HEK293 (cell line): ENCODE measurements around the gene DCBLD2.

Experiments
- CTCF ChIA-PET: fragments of 350-600 bp; formaldehyde crosslinking; extraction: SDS; loops from one replicate; lab custom pipeline; 2021; ENCODE audit warnings: antibody characterized with exemption; lab: Yijun Ruan, JAX
- POLR2A ChIA-PET: fragments of 300-600 bp; formaldehyde crosslinking; extraction: SDS; loops from one replicate; lab custom pipeline; 2020; ENCODE audit warnings: antibody characterized with exemption, inconsistent platforms; lab: Yijun Ruan, JAX
- H3K27ac ChIP-seq: fragments of 200-500 bp; sonication (Bioruptor generic); 2 replicates; pipeline ENCODE4 v1.5.1; 2014; ENCODE audit warnings: low read depth, low read length, control low read depth, inconsistent platforms; ENCODE audit errors: extremely low read depth
- H3K36me3 ChIP-seq, 2 experiments: fragments of 200-500 bp in 1 of 2; sonication (Bioruptor generic) in 1 of 2; 1 replicate in 1 of 2; 2 replicates in 1 of 2; pipeline ENCODE4 v1.5.1; 2014 to 2017; ENCODE audit warnings: inconsistent platforms in 2 of 2, low read length in 2 of 2; ENCODE audit not compliant: control insufficient read depth in 2 of 2, insufficient read depth in 1 of 2
- H3K4me1 ChIP-seq: fragments of 200-500 bp; sonication (Bioruptor generic); 2 replicates; pipeline ENCODE4 v1.5.1; 2014; ENCODE audit warnings: mild to moderate bottlenecking, low read length, inconsistent platforms; ENCODE audit not compliant: control insufficient read depth, insufficient read depth
- H3K4me3 ChIP-seq: 2 replicates; pipeline ENCODE4 v1.5.1; 2011; ENCODE audit warnings: low read depth, mild to moderate bottlenecking, control low read depth, low read length, moderate library complexity
- H3K9me3 ChIP-seq: fragments of 200-500 bp; sonication (Bioruptor generic); 2 replicates; pipeline ENCODE4 v1.5.1; 2014; ENCODE audit warnings: low read depth, low read length, inconsistent platforms; ENCODE audit not compliant: control insufficient read depth, insufficient read depth
- GLIS1 ChIP-seq: fragments of 450-650 bp; formaldehyde crosslinking; IDR thresholded peaks from 2 replicates; pipeline ENCODE4 v1.5.1; 2016; ENCODE audit warnings: missing biosample characterization, missing genetic modification characterization
- HOXC10 ChIP-seq: sonication (generic); formaldehyde crosslinking; IDR thresholded peaks from 2 replicates; pipeline ENCODE4 v1.8.1; 2023; ENCODE audit warnings: mild to moderate bottlenecking, missing genetic modification reagents
- IKZF3 ChIP-seq: fragments of 450-650 bp; IDR thresholded peaks from 2 replicates; pipeline ENCODE4 v1.5.0; 2018; ENCODE audit warnings: missing biosample characterization, mild to moderate bottlenecking, missing genetic modification characterization, moderate library complexity
- INSM2 ChIP-seq: fragments of 450-650 bp; formaldehyde crosslinking; IDR thresholded peaks from 2 replicates; pipeline ENCODE4 v1.5.1; 2016; ENCODE audit warnings: missing biosample characterization, missing genetic modification characterization
- KLF16 ChIP-seq: fragments of 450-650 bp; formaldehyde crosslinking; IDR thresholded peaks from 2 replicates; pipeline ENCODE4 v1.5.1; 2017; ENCODE audit warnings: missing biosample characterization, missing genetic modification characterization
- OVOL3 ChIP-seq: fragments of 450-650 bp; formaldehyde crosslinking; IDR thresholded peaks from 2 replicates; pipeline ENCODE4 v1.5.1; 2016; ENCODE audit warnings: missing biosample characterization, missing genetic modification characterization
- PRDM1 ChIP-seq: fragments of 450-650 bp; formaldehyde crosslinking; IDR thresholded peaks from 2 replicates; pipeline ENCODE4; 2016; ENCODE audit warnings: missing biosample characterization, missing genetic modification characterization
- PRDM10 ChIP-seq: fragments of 450-650 bp; formaldehyde crosslinking; IDR thresholded peaks from 2 replicates; pipeline ENCODE4 v1.5.1; 2016; ENCODE audit warnings: missing biosample characterization, missing genetic modification characterization
- REST ChIP-seq: fragments of 450-650 bp; formaldehyde crosslinking; IDR thresholded peaks from 2 replicates; pipeline ENCODE4 v1.5.1; 2016; ENCODE audit warnings: missing biosample characterization, missing genetic modification characterization
- SP3 ChIP-seq: fragments of 450-650 bp; formaldehyde crosslinking; IDR thresholded peaks from 2 replicates; pipeline ENCODE4 v1.5.1; 2016; ENCODE audit warnings: missing biosample characterization, missing genetic modification characterization
- TCF7L2 ChIP-seq: IDR thresholded peaks from 2 replicates; pipeline ENCODE4 v1.6.1; 2011; ENCODE audit warnings: low read depth, mild to moderate bottlenecking, inconsistent platforms, low read length, moderate library complexity, borderline replicate concordance
- TSHZ1 ChIP-seq: fragments of 450-650 bp; formaldehyde crosslinking; IDR thresholded peaks from 2 replicates; pipeline ENCODE4 v1.5.1; 2016; ENCODE audit warnings: missing biosample characterization, missing genetic modification characterization, borderline replicate concordance
- ZFHX2 ChIP-seq: fragments of 450-650 bp; formaldehyde crosslinking; conservative IDR thresholded peaks from 2 replicates; pipeline ENCODE4 v1.5.1; 2016; ENCODE audit warnings: missing biosample characterization, missing genetic modification characterization
- ZNF140 ChIP-seq: fragments of 450-650 bp; formaldehyde crosslinking; IDR thresholded peaks from 2 replicates; pipeline ENCODE4 v1.5.1; 2016; ENCODE audit warnings: missing biosample characterization, missing genetic modification characterization
- ZNF239 ChIP-seq: fragments of 450-650 bp; formaldehyde crosslinking; IDR thresholded peaks from 2 replicates; pipeline ENCODE4 v1.5.1; 2016; ENCODE audit warnings: missing biosample characterization, missing genetic modification characterization
- ZNF292 ChIP-seq: fragments of 450-650 bp; formaldehyde crosslinking; IDR thresholded peaks from 2 replicates; pipeline ENCODE4 v1.5.1; 2016; ENCODE audit warnings: low read depth, missing biosample characterization, missing genetic modification characterization, borderline replicate concordance
- ZNF548 ChIP-seq: fragments of 450-650 bp; formaldehyde crosslinking; IDR thresholded peaks from 2 replicates; pipeline ENCODE4 v1.5.1; 2016; ENCODE audit warnings: missing biosample characterization, missing genetic modification characterization
- ZNF585B ChIP-seq: fragments of 450-650 bp; formaldehyde crosslinking; IDR thresholded peaks from 2 replicates; pipeline ENCODE4 v1.5.1; 2016; ENCODE audit warnings: missing biosample characterization, missing genetic modification characterization
- ZNF621 ChIP-seq: fragments of 450-650 bp; formaldehyde crosslinking; IDR thresholded peaks from 2 replicates; pipeline ENCODE4 v1.5.1; 2017; ENCODE audit warnings: missing biosample characterization, missing genetic modification characterization
- ZNF624 ChIP-seq: fragments of 450-650 bp; formaldehyde crosslinking; IDR thresholded peaks from 2 replicates; pipeline ENCODE4 v1.5.1; 2017; ENCODE audit warnings: missing biosample characterization, missing genetic modification characterization
- ZNF626 ChIP-seq: fragments of 450-650 bp; sonication (Bioruptor Pico); formaldehyde crosslinking; IDR thresholded peaks from 2 replicates; pipeline ENCODE4 v1.5.1; 2018; ENCODE audit warnings: missing biosample characterization, missing genetic modification characterization, inconsistent platforms
- ZNF654 ChIP-seq: fragments of 450-650 bp; formaldehyde crosslinking; IDR thresholded peaks from 2 replicates; pipeline ENCODE4 v1.5.1; 2016; ENCODE audit warnings: low read depth, missing biosample characterization, missing genetic modification characterization
- ZNF701 ChIP-seq: fragments of 450-650 bp; formaldehyde crosslinking; IDR thresholded peaks from 2 replicates; pipeline ENCODE4 v1.5.1; 2016; ENCODE audit warnings: missing biosample characterization, missing genetic modification characterization
- ZNF791 ChIP-seq: fragments of 450-650 bp; formaldehyde crosslinking; IDR thresholded peaks from 2 replicates; pipeline ENCODE4 v1.5.1; 2016; ENCODE audit warnings: missing biosample characterization, missing genetic modification characterization
- ZNF792 ChIP-seq: fragments of 450-650 bp; formaldehyde crosslinking; IDR thresholded peaks from 2 replicates; pipeline ENCODE4 v1.5.1; 2016; ENCODE audit warnings: missing biosample characterization, missing genetic modification characterization

The DCBLD2 gene

GRCh38 chr3:98778383-98778782, 123.1 kb downstream of the DCBLD2 start:
- CTCF ChIA-PET = interaction anchor here (0.7 to 1.4 kb wide), 2 partner anchors 8 to 182 kb away, joined by 3 to 5 read pairs; no protein-coding TSS in a partner anchor
- H3K9me3 ChIP-seq = no peaks in the 10 kb centered on the region
- no peaks in the 10 kb centered on the region for H3K4me1 ChIP-seq
- H3K27ac ChIP-seq = no peak overlapping the region
- peaks cover 0 to 39% of the 10 kb centered on the region in 2 experiments; a peak in 1 of 3 replicates for H3K36me3 ChIP-seq
- POLR2A ChIA-PET = no interaction called here
- TF ChIP-seq ZNF654 (tag by site-specific recombination) (no peak), TSHZ1 (tag by site-specific recombination) (no peak), GLIS1 (no peak), ZNF548 (tag by site-specific recombination) (no peak), ZNF585B (tag by site-specific recombination) (no peak), ZNF701 (tag by site-specific recombination) (no peak), ZNF626 (tag by site-specific recombination) (no peak), ZNF624 (tag by site-specific recombination) (no peak), ZNF140 (tag by site-specific recombination) (no peak), REST (tag by site-specific recombination) (no peak), ZFHX2 (tag by site-specific recombination) (no peak)
- no peak overlapping the region for H3K4me3 ChIP-seq

GRCh38 chr3:98777801-98778220, 123.7 kb downstream of the DCBLD2 start:
- H3K4me3 ChIP-seq = no peak overlapping the region
- H3K27ac ChIP-seq = no peak overlapping the region
- peaks cover 0 to 39% of the 10 kb centered on the region in 2 experiments; a peak in 1 of 3 replicates for H3K36me3 ChIP-seq
- CTCF ChIA-PET = interaction anchor here (0.7 to 1.4 kb wide), 2 partner anchors 9 to 182 kb away, joined by 3 to 5 read pairs; no protein-coding TSS in a partner anchor
- no peaks in the 10 kb centered on the region for H3K9me3 ChIP-seq
- POLR2A ChIA-PET = no interaction called here
- no peaks in the 10 kb centered on the region for H3K4me1 ChIP-seq
- TF ChIP-seq IKZF3 (no peak), ZNF792 (tag by site-specific recombination) (no peak), SP3 (tag by site-specific recombination) (no peak), PRDM10 (tag by site-specific recombination) (no peak), OVOL3 (no peak), ZNF621 (tag by site-specific recombination) (no peak), ZNF292 (tag by site-specific recombination) (no peak), KLF16 (tag by site-specific recombination) (no peak), PRDM1 (tag by site-specific recombination) (no peak), ZNF239 (tag by site-specific recombination) (no peak), INSM2 (tag by site-specific recombination) (no peak), ZNF791 (tag by site-specific recombination) (no peak), HOXC10 (CRISPR knock-in tag) (no peak), ZNF701 (tag by site-specific recombination) (no peak), TCF7L2 (no peak)
